Measurements from ENCODE around the gene MRTO4. TPM values are rescaled to one million over a fixed set of nuclear protein-coding genes. Genes with fewer than 3 reads are reported as not detected.
"Not testable (repeated sequence)": the region's sequence is repeated elsewhere in the genome, so short reads cannot be mapped to it uniquely, and the experiment has no call there.

The MRTO4 gene
- total RNA-seq, 1 experiment from 2014 or later: 79.3 TPM

DNA sequence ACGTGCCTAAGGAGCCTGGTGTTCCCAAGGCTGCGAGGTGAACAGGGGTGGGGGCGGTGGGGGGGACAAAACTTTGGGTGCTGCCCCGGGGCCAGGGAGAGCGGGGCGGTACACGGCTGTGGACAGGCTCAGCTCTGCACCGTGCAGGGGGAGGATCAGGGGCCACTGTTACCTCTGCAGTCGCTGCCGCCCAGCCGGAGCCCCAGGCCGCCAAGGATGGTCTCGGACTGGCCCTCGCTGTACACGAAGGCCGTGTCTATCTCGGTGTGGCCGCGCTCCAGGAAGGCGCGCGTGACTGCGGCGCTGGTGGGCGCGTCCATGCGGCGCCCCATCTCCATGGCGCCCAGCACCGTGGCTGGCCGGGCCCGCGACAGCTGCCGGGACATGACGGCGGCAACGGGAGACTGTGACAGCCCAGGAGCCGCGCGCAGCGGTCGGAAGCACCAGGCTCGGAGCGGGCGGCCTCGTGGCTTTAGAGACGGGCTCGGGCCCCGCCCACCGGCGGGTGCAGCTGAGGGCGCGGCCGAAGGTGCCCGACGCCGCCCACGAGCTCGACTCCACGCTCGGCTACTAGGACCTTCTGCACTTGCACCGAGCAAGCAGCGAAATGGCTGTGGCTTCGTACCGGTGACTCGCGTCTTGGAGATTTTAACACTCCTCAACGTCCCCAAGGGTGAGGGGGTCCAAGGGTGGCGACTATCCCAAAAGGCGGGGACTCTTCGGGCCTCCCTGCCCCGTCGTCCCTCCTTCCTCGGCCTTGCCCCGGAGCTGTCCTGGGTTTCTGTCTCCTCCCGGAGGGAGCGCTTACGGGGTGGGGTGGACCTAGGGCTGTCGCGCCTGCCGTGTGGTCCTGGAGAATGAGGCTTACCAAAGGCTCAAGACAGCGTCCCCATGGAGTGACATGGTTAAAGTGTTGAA lies 37.0 kb downstream of the MRTO4 start, which contains the start of gene AKR7A3:
Gene AKR7A3, minus strand, starts transcription at position 447 of the 918 bp plus-strand sequence. Its CDS starts 61 bp downstream, at position 386.
- peak within 1 kb of the TSS; percentile 64 for H3K4me2 ChIP-seq (ENCODE audit: low read length)
- RAD21 ChIA-PET (ENCODE audit: low non-redundant PET in 1 of 2, low total read pairs in 2 of 2, uncharacterized antibody in 2 of 2, unreplicated experiment in 2 of 2); H3K9me3 ChIP-seq (ENCODE audit: control insufficient read depth in 1 of 2, insufficient read depth in 1 of 2, low read depth in 1 of 2, low read length in 2 of 2); H3K9ac ChIP-seq (ENCODE audit: low read length); H3K27ac ChIP-seq (ENCODE audit: low read depth, low read length); H3K4me1 ChIP-seq (ENCODE audit: control insufficient read depth in 1 of 2, insufficient read depth in 2 of 2, low read length in 2 of 2); H3K79me2 ChIP-seq (ENCODE audit: insufficient read depth, low read length); H4K20me1 ChIP-seq (ENCODE audit: insufficient read depth); H3K36me3 ChIP-seq (ENCODE audit: control insufficient read depth in 1 of 2, insufficient read depth in 2 of 2, low read length in 2 of 2); CTCF ChIA-PET; H3K27me3 ChIP-seq (ENCODE audit: insufficient read depth, low read length); BruUV-seq (replicated peaks); intact Hi-C loops (cut with micrococcal nuclease); DNase-seq (ENCODE audit: low read depth, low spot score); H3K9me2 ChIP-seq (ENCODE audit: insufficient read depth); H2AFZ ChIP-seq (ENCODE audit: low read depth, low read length, poor library complexity, severe bottlenecking); POLR2A ChIA-PET: not testable (repeated sequence)
- H3K4me3 ChIP-seq (replicated peaks in 1 of 2; ENCODE audit: low read depth in 1 of 2, low read length in 2 of 2): peak within 1 kb of the TSS; percentile 15 to 37; a peak in 3 of 4 replicates
- peak; percentile 86 for ATAC-seq

DNA sequence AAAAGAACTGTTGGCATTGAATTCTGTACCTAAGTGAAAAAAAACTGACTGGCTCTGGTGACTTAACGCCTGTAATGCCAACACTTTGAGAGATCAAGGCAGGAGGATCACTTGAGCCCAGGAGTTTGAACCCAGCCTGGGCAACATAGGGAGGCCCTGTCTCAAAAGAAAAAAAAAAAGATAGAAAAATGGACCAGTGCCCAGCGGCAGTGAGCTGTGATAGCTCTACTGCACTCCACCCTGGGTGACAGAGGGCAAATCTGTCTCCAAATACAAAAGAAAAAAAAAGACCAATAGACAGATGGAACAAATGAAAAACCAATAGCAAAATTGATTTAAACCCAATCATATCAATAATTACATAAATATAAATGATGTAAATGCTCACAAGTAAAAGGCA lies 37.6 kb downstream of the MRTO4 start:
- H3K4me3 ChIP-seq (replicated peaks in 1 of 2; ENCODE audit: low read depth in 1 of 2, low read length in 2 of 2): peak overlapping the region; percentile 15 to 37; a peak in 3 of 4 replicates
- H2AFZ ChIP-seq (ENCODE audit: low read depth, low read length, poor library complexity, severe bottlenecking): no peak overlapping the region
- DNase-seq (ENCODE audit: low read depth, low spot score) (no peak), ATAC-seq (no peak)
- no peaks in the 10 kb centered on the region for H3K9me2 ChIP-seq (ENCODE audit: insufficient read depth)
- H3K9me3 ChIP-seq (ENCODE audit: control insufficient read depth in 1 of 2, insufficient read depth in 1 of 2, low read depth in 1 of 2, low read length in 2 of 2): no peaks in the 10 kb centered on the region
- BruUV-seq (replicated peaks): no TSS peak
- TF ChIP-seq EZH2 (IDR thresholded peaks at IDR 0.05): no peak
- TF ChIP-seq SIN3A (IDR thresholded peaks at IDR 0.05; ENCODE audit: low read depth): no peak
- no peak for TF ChIP-seq REST (IDR thresholded peaks at IDR 0.05; ENCODE audit: low read depth)
- CTCF ChIA-PET: no interaction called here
- intact Hi-C loops (cut with micrococcal nuclease): no loop called here
- no peaks in the 10 kb centered on the region for H3K27me3 ChIP-seq (ENCODE audit: insufficient read depth, low read length)
- H3K36me3 ChIP-seq (ENCODE audit: control insufficient read depth in 1 of 2, insufficient read depth in 2 of 2, low read length in 2 of 2): no peaks in the 10 kb centered on the region
- no peaks in the 10 kb centered on the region for H4K20me1 ChIP-seq (ENCODE audit: insufficient read depth)
- RAD21 ChIA-PET (ENCODE audit: low non-redundant PET in 1 of 2, low total read pairs in 2 of 2, uncharacterized antibody in 2 of 2, unreplicated experiment in 2 of 2): no interaction called here
- no peaks in the 10 kb centered on the region for H3K79me2 ChIP-seq (ENCODE audit: insufficient read depth, low read length)
- no peak overlapping the region for H3K27ac ChIP-seq (ENCODE audit: low read depth, low read length)
- POLR2A ChIA-PET: no interaction called here
- H3K4me1 ChIP-seq (ENCODE audit: control insufficient read depth in 1 of 2, insufficient read depth in 2 of 2, low read length in 2 of 2): peaks cover 0 to 5% of the 10 kb centered on the region in 2 experiments; a peak in 1 of 4 replicates
- H3K9ac ChIP-seq (ENCODE audit: low read length): no peak overlapping the region
- peak overlapping the region; percentile 64 for H3K4me2 ChIP-seq (ENCODE audit: low read length)
